Chondrocyte (in vitro differentiated cells): ENCODE measurements around the gene IPMK. TPM values are rescaled to one million over a fixed set of nuclear protein-coding genes. Genes with fewer than 3 reads are reported as not detected.
A peak's percentile ranks its signal among the peaks of the same experiment; 100 is the strongest.

ENCODE experiments used
- DNase-seq: peaks from one replicate; pipeline ENCODE4 v3.0.0; 2021; ENCODE audit warnings: mixed read lengths, low spot score
- H3K27ac Mint-ChIP-seq: one replicate; pipeline ENCODE4 v1.8.0; 2021; ENCODE audit warnings: mild to moderate bottlenecking, moderate library complexity, mixed read lengths; ENCODE audit not compliant: unreplicated experiment
- H3K27me3 Mint-ChIP-seq: 2 replicates; pipeline ENCODE4 v1.8.0; 2021; ENCODE audit warnings: low read depth, mixed read lengths
- H3K36me3 Mint-ChIP-seq: 2 replicates; pipeline ENCODE4 v1.8.0; 2021; ENCODE audit warnings: low read depth, mixed read lengths
- H3K4me1 Mint-ChIP-seq: 2 replicates; pipeline ENCODE4 v1.8.0; 2021; ENCODE audit warnings: low read depth, mild to moderate bottlenecking, mixed read lengths
- H3K4me3 Mint-ChIP-seq: one replicate; pipeline ENCODE4 v1.8.0; 2021; ENCODE audit warnings: mild to moderate bottlenecking, moderate library complexity, mixed read lengths; ENCODE audit not compliant: unreplicated experiment
- H3K9me3 Mint-ChIP-seq: 2 replicates; pipeline ENCODE4 v1.8.0; 2021; ENCODE audit warnings: low read depth, mixed read lengths
- CTCF ChIP-seq: fragments of 200-600 bp; sonication (generic); IDR thresholded peaks from 2 replicates; pipeline ENCODE4 v1.5.0; 2021; ENCODE audit warnings: antibody characterized with exemption, mild to moderate bottlenecking, moderate library complexity
- total RNA-seq: library from RNA; stranded (reverse); gene quantifications from 3 replicates; pipeline ENCODE4 v1.2.1, GENCODE V29; 2021

The IPMK gene
- total RNA-seq, 1 donor from 2014 or later: 2.9 TPM

GRCh38 chr10:58206251-58206650 is 61.4 kb downstream of the IPMK start:
- Mint-ChIP-seq H3K4me3 (no peak overlapping the region), H3K27ac (no peak overlapping the region), H3K36me3 (peaks cover 7% of the 10 kb centered on the region), H3K4me1 (no peaks in the 10 kb centered on the region), H3K27me3 (no peaks in the 10 kb centered on the region), H3K9me3 (peaks cover 7% of the 10 kb centered on the region)
- no peak for DNase-seq
- TF ChIP-seq CTCF: no peak

GRCh38 chr10:58201704-58202103 is 66.0 kb downstream of the IPMK start:
- H3K27ac Mint-ChIP-seq: no peak overlapping the region
- H3K36me3 Mint-ChIP-seq: peaks cover 5% of the 10 kb centered on the region
- H3K9me3 Mint-ChIP-seq: peaks cover 7% of the 10 kb centered on the region
- H3K4me1 Mint-ChIP-seq: no peaks in the 10 kb centered on the region
- TF ChIP-seq CTCF: no peak
- no peaks in the 10 kb centered on the region for H3K27me3 Mint-ChIP-seq
- no peak overlapping the region for H3K4me3 Mint-ChIP-seq
- DNase-seq: no peak

GRCh38 chr10:58189269-58189668 is 78.4 kb downstream of the IPMK start:
- TF ChIP-seq CTCF: no peak

GRCh38 chr10:58184120-58184670 is 83.5 kb downstream of the IPMK start:
- H3K27me3 Mint-ChIP-seq: peaks cover 17% of the 10 kb centered on the region
- no peak overlapping the region for H3K27ac Mint-ChIP-seq
- peaks cover 2% of the 10 kb centered on the region for H3K36me3 Mint-ChIP-seq
- no peak overlapping the region for H3K4me3 Mint-ChIP-seq
- H3K4me1 Mint-ChIP-seq: peaks cover 2% of the 10 kb centered on the region
- no peaks in the 10 kb centered on the region for H3K9me3 Mint-ChIP-seq
- DNase-seq: no peak
- no peak for TF ChIP-seq CTCF

More at GRCh38 chr10:58189269-58189668, 78.4 kb downstream of the IPMK start:
- Mint-ChIP-seq H3K36me3 (peaks cover 2% of the 10 kb centered on the region), H3K9me3 (no peaks in the 10 kb centered on the region), H3K4me1 (peaks cover 6% of the 10 kb centered on the region), H3K4me3 (no peak overlapping the region), H3K27me3 (peaks cover 11% of the 10 kb centered on the region), H3K27ac (peak overlapping the region; percentile 61)
- DNase-seq: no peak

GRCh38 chr10:58180666-58181065 is 87.0 kb downstream of the IPMK start:
- Mint-ChIP-seq H3K36me3 (no peaks in the 10 kb centered on the region), H3K27me3 (peaks cover 8% of the 10 kb centered on the region), H3K4me3 (no peak overlapping the region)

More at GRCh38 chr10:58180666-58181065, 87.0 kb downstream of the IPMK start:
- Mint-ChIP-seq H3K9me3 (no peaks in the 10 kb centered on the region), H3K4me1 (no peaks in the 10 kb centered on the region), H3K27ac (no peak overlapping the region)
- TF ChIP-seq CTCF: no peak
- DNase-seq: no peak
